HCT116 (cell line): ENCODE results near the gene FAM50B. TPM values are rescaled to one million over a fixed set of nuclear protein-coding genes. Genes with fewer than 3 reads are reported as not detected.

Experiments
- ATAC-seq: fragments of 200-7000 bp; cut with Tn5 transposase; 2 replicates; pipeline ENCODE4 v1.9.1; 2020; ENCODE audit warnings: mild to moderate bottlenecking, moderate library complexity
- BruUV-seq: library from RNA; stranded (reverse); fragments of 400-500 nt; replicated peaks from 2 replicates; lab custom pipeline; 2021; lab: Mats Ljungman, UMichigan
- CTCF ChIA-PET: fragments of 300-600 bp; sonication (Branson Sonifier 250); formaldehyde crosslinking; loops from one replicate; lab custom pipeline; 2021; ENCODE audit warnings: antibody characterized with exemption; lab: Charles Lee
- POLR2A ChIA-PET: fragments of 300-600, 350-600 bp; sonication (Branson Sonifier 250); formaldehyde crosslinking; loops from one replicate; lab custom pipeline; 2021; ENCODE audit warnings: antibody characterized with exemption; lab: Charles Lee
- RAD21 ChIA-PET, 2 experiments: fragments of 300-600 bp; sonication (Branson Sonifier 250); formaldehyde crosslinking; loops; one replicate each; lab custom pipeline; 2023; ENCODE audit warnings: low total read pairs in 2 of 2; ENCODE audit not compliant: uncharacterized antibody in 2 of 2, unreplicated experiment in 2 of 2, low non-redundant PET in 1 of 2; lab: Charles Lee
- DNase-seq: peaks from one replicate; pipeline ENCODE4 v3.0.0-alpha.2; 2010; ENCODE audit warnings: low read depth, low spot score
- H2AFZ ChIP-seq: fragments of 200-600 bp; shearing (Covaris generic), sonication (generic); 2 replicates; pipeline ENCODE4 v1.6.1; 2017; ENCODE audit warnings: low read depth, mixed run types, mixed read lengths, antibody characterized with exemption, low read length; ENCODE audit not compliant: poor library complexity, severe bottlenecking
- H3K27ac ChIP-seq: 2 replicates; pipeline ENCODE4 v1.5.1; 2012; ENCODE audit warnings: low read depth, low read length
- H3K27me3 ChIP-seq: fragments of 200-600 bp; sonication (generic); 2 replicates; pipeline ENCODE4 v1.6.1; 2016; ENCODE audit warnings: mixed run types, low read length, mixed read lengths; ENCODE audit not compliant: insufficient read depth
- H3K36me3 ChIP-seq, 2 experiments: fragments of 200-500 bp in 1 of 2; fragments of 200-600 bp in 1 of 2; sonication (Bioruptor generic) in 1 of 2; sonication (generic) in 1 of 2; 2 replicates each; pipeline versions ENCODE4 v1.5.1 to v1.6.1; 2014 to 2016; ENCODE audit warnings: low read length in 2 of 2, inconsistent platforms in 1 of 2, mixed read lengths in 1 of 2, mixed run types in 1 of 2; ENCODE audit not compliant: insufficient read depth in 2 of 2, control insufficient read depth in 1 of 2
- H3K4me1 ChIP-seq, 2 experiments: fragments of 200-600 bp in 1 of 2; sonication (generic) in 1 of 2; 2 replicates each; pipeline versions ENCODE4 v1.5.1 to v1.6.1; 2012 to 2017; ENCODE audit warnings: low read length in 2 of 2, inconsistent platforms in 1 of 2, mild to moderate bottlenecking in 1 of 2, mixed read lengths in 1 of 2, mixed run types in 1 of 2, moderate library complexity in 1 of 2; ENCODE audit not compliant: insufficient read depth in 2 of 2, control insufficient read depth in 1 of 2
- H3K4me2 ChIP-seq: fragments of 200-600 bp; sonication (generic); 2 replicates; pipeline ENCODE4 v1.6.1; 2017; ENCODE audit warnings: mixed run types, low read length, mixed read lengths
- H3K4me3 ChIP-seq, 2 experiments: fragments of 200-600 bp in 1 of 2; sonication (generic) in 1 of 2; replicated peaks in 1 of 2; 2 replicates each; pipeline ENCODE4 v1.5.1; 2011 to 2016; ENCODE audit warnings: low read length in 2 of 2, control low read depth in 1 of 2, low read depth in 1 of 2, mild to moderate bottlenecking in 1 of 2, mixed read lengths in 1 of 2, mixed run types in 1 of 2
- H3K79me2 ChIP-seq: fragments of 200-600 bp; sonication (generic); 2 replicates; pipeline ENCODE4 v1.6.1; 2017; ENCODE audit warnings: mild to moderate bottlenecking, mixed run types, low read length, moderate library complexity, mixed read lengths; ENCODE audit not compliant: insufficient read depth
- H3K9ac ChIP-seq: fragments of 200-600 bp; sonication (generic); 2 replicates; pipeline ENCODE4 v1.6.1; 2016; ENCODE audit warnings: low read length, mixed read lengths
- H3K9me2 ChIP-seq: fragments of 200-600 bp; sonication (generic), shearing (Covaris generic); 2 replicates; pipeline ENCODE4 v1.6.1; 2017; ENCODE audit warnings: mixed run types, mild to moderate bottlenecking, moderate library complexity; ENCODE audit not compliant: insufficient read depth
- H3K9me3 ChIP-seq, 2 experiments: fragments of 200-500 bp in 1 of 2; fragments of 200-600 bp in 1 of 2; sonication (Bioruptor generic) in 1 of 2; sonication (generic) in 1 of 2; 2 replicates each; pipeline ENCODE4 v1.6.1; 2014 to 2017; ENCODE audit warnings: low read length in 2 of 2, mixed read lengths in 2 of 2, inconsistent platforms in 1 of 2, low read depth in 1 of 2, mild to moderate bottlenecking in 1 of 2, mixed run types in 1 of 2, moderate library complexity in 1 of 2; ENCODE audit not compliant: control insufficient read depth in 1 of 2, insufficient read depth in 1 of 2
- H4K20me1 ChIP-seq: fragments of 200-600 bp; sonication (generic), shearing (Covaris generic); 2 replicates; pipeline ENCODE4 v1.6.1; 2017; ENCODE audit warnings: mixed run types, mild to moderate bottlenecking, moderate library complexity; ENCODE audit not compliant: insufficient read depth
- CBX3 ChIP-seq: IDR thresholded peaks from 2 replicates; pipeline ENCODE4 v1.6.1; 2012; ENCODE audit warnings: low read depth
- CEBPB ChIP-seq: IDR thresholded peaks from 2 replicates; pipeline ENCODE4 v1.6.1; 2012; ENCODE audit warnings: low read depth
- EGR1 ChIP-seq: IDR thresholded peaks from 2 replicates; pipeline ENCODE4 v1.6.1; 2012; ENCODE audit warnings: low read depth
- EZH2phosphoT487 ChIP-seq: fragments of 200-600 bp; IDR thresholded peaks from 2 replicates; pipeline ENCODE4 v1.6.1; 2018; ENCODE audit warnings: antibody characterized with exemption, borderline replicate concordance
- FOSL1 ChIP-seq: IDR thresholded peaks from 2 replicates; pipeline ENCODE4 v1.6.1; 2012; ENCODE audit warnings: low read depth
- JUND ChIP-seq: IDR thresholded peaks from 2 replicates; pipeline ENCODE4 v1.6.1; 2012
- MAX ChIP-seq: IDR thresholded peaks from 2 replicates; pipeline ENCODE4 v1.6.1; 2012
- POLR2A ChIP-seq: IDR thresholded peaks from 2 replicates; pipeline ENCODE4 v1.7.0; 2011; ENCODE audit warnings: borderline replicate concordance; ENCODE audit not compliant: insufficient read depth, insufficient read length; ENCODE audit errors: extremely low read depth
- POLR2AphosphoS5 ChIP-seq: IDR thresholded peaks from 2 replicates; pipeline ENCODE4 v1.6.1; 2011; ENCODE audit warnings: mild to moderate bottlenecking, low read depth, low read length, moderate library complexity
- RAD21 ChIP-seq: IDR thresholded peaks from 2 replicates; pipeline ENCODE4 v1.6.1; 2012; ENCODE audit warnings: low read depth, mild to moderate bottlenecking
- REST ChIP-seq: IDR thresholded peaks from 2 replicates; pipeline ENCODE4 v1.6.1; 2012; ENCODE audit warnings: low read depth
- SRF ChIP-seq: IDR thresholded peaks from 2 replicates; pipeline ENCODE4 v1.6.1; 2012; ENCODE audit warnings: low read depth
- TCF7L2 ChIP-seq: IDR thresholded peaks from 2 replicates; pipeline ENCODE4 v1.7.0; 2011; ENCODE audit warnings: borderline replicate concordance, inconsistent platforms; ENCODE audit not compliant: insufficient read depth, insufficient read length; ENCODE audit errors: extremely low read depth
- YY1 ChIP-seq: IDR thresholded peaks from 2 replicates; pipeline ENCODE4 v1.6.1; 2011; ENCODE audit warnings: low read length, low read depth, moderate library complexity, mild to moderate bottlenecking; ENCODE audit not compliant: insufficient replicate concordance; ENCODE audit errors: extremely low read depth
- ZBTB33 ChIP-seq: IDR thresholded peaks from 2 replicates; pipeline ENCODE4 v1.6.1; 2011; ENCODE audit warnings: mild to moderate bottlenecking, low read length, moderate library complexity; ENCODE audit not compliant: insufficient replicate concordance; ENCODE audit errors: extremely low read depth
- ZFX ChIP-seq: fragments of 450-650 bp; IDR thresholded peaks from 2 replicates; pipeline ENCODE4 v1.6.1; 2017
- ZNF274 ChIP-seq: fragments of 200-500 bp; sonication (Bioruptor generic); IDR thresholded peaks from 2 replicates; pipeline ENCODE4 v1.6.1; 2014; ENCODE audit warnings: mild to moderate bottlenecking, low read depth, low read length, inconsistent platforms
- intact Hi-C: fragments of 100-400 bp; cut with micrococcal nuclease; formaldehyde crosslinking; loops from 2 replicates; pipeline ENCODE4 v1.10.0; 2022
- total RNA-seq: library from RNA; stranded (reverse); gene quantifications from one replicate; pipeline ENCODE4 v1.2.1, GENCODE V29; 2021; ENCODE audit not compliant: unreplicated experiment

Gene FAM50B
- total RNA-seq, 1 experiment from 2014 or later = 0.86 TPM

- ChIA-PET CTCF (no interaction called here), RAD21 (no interaction called here), POLR2A (no interaction called here)
- Histone ChIP-seq H4K20me1 (no peaks in the 10 kb centered on the region), H3K79me2 (no peaks in the 10 kb centered on the region), H3K36me3 (no peaks in the 10 kb centered on the region), H3K9ac (no peak overlapping the region), H3K4me2 (no peak overlapping the region), H3K27ac (no peak overlapping the region), H3K9me2 (no peaks in the 10 kb centered on the region; the same call in 1 of the 2 replicates), H3K4me1 (no peaks in the 10 kb centered on the region; a peak in 1 of 4 replicates), H2AFZ (no peak overlapping the region), H3K27me3 (no peaks in the 10 kb centered on the region), H3K9me3 (no peaks in the 10 kb centered on the region), H3K4me3 (no peak overlapping the region)
- DNase-seq = no peak
- no peak for TF ChIP-seq POLR2AphosphoS5
- TF ChIP-seq FOSL1 = no peak
- TF ChIP-seq ZBTB33 = no peak
- TF ChIP-seq MAX = no peak
- TF ChIP-seq POLR2A = no peak
- no peak for TF ChIP-seq REST
- no peak for TF ChIP-seq SRF
- no peak for TF ChIP-seq ZFX
- TF ChIP-seq YY1 = no peak
- TF ChIP-seq JUND = no peak
- no peak for TF ChIP-seq EZH2phosphoT487
- no peak for TF ChIP-seq RAD21
- TF ChIP-seq CEBPB = no peak
- TF ChIP-seq TCF7L2 = no peak
- no peak for TF ChIP-seq EGR1
- no peak for TF ChIP-seq ZNF274
- TF ChIP-seq CBX3 = no peak
- BruUV-seq = no TSS peak
- intact Hi-C loops = no loop called here
- no peak for ATAC-seq
Measured at GRCh38 chr6:3836566-3836965, 12.6 kb upstream of the FAM50B start.
